Measurements from ENCODE around the gene ORC5.

The ORC5 gene

DNA sequence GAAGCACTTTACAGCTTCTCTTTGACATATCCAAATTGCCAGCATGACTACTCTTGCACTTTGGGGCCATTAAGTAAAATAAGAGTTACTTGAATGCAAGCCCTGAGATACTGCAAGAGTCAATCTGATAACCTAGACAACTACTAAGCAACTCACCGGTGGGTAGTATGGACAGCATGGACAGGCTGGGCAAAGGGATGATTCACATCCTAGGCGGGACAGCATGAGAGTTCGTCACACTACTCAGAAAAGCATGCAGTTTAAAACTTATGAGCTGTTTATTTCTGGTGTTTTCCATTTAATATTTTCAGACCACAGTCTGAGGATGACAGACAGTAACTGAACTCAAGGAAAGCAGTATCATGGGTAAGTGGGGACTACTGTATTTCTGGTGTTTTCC, 84.0 kb downstream of the ORC5 start:
- no peak overlapping the region for H3K4me2 ChIP-seq (ENCODE audit: low read depth, low read length, poor library complexity, severe bottlenecking)
- no peak overlapping the region for H2AFZ ChIP-seq (ENCODE audit: low read length)
- H3K9ac ChIP-seq (ENCODE audit: low read depth, low read length, poor library complexity, severe bottlenecking), result no peak overlapping the region
- H4K20me1 ChIP-seq (ENCODE audit: insufficient read depth, low read length, poor library complexity, severe bottlenecking), result no peaks in the 10 kb centered on the region
- no peaks in the 10 kb centered on the region for H3K79me2 ChIP-seq (ENCODE audit: insufficient read depth, low read length)
- TF ChIP-seq, protein P1, sequence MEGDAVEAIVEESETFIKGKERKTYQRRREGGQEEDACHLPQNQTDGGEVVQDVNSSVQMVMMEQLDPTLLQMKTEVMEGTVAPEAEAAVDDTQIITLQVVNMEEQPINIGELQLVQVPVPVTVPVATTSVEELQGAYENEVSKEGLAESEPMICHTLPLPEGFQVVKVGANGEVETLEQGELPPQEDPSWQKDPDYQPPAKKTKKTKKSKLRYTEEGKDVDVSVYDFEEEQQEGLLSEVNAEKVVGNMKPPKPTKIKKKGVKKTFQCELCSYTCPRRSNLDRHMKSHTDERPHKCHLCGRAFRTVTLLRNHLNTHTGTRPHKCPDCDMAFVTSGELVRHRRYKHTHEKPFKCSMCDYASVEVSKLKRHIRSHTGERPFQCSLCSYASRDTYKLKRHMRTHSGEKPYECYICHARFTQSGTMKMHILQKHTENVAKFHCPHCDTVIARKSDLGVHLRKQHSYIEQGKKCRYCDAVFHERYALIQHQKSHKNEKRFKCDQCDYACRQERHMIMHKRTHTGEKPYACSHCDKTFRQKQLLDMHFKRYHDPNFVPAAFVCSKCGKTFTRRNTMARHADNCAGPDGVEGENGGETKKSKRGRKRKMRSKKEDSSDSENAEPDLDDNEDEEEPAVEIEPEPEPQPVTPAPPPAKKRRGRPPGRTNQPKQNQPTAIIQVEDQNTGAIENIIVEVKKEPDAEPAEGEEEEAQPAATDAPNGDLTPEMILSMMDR (conservative IDR thresholded peaks at IDR 0.05; ENCODE audit: low read length), result no peak
- no peak for TF ChIP-seq EZH2phosphoT487 (IDR thresholded peaks at IDR 0.05; ENCODE audit: borderline replicate concordance)
- no peak overlapping the region for H3K4me3 ChIP-seq (ENCODE audit: low read length, poor library complexity, severe bottlenecking)
- no peaks in the 10 kb centered on the region for H3K4me1 ChIP-seq (ENCODE audit: insufficient read depth, low read length, poor library complexity, severe bottlenecking)
- H3K27me3 ChIP-seq (ENCODE audit: insufficient read depth, low read length, poor library complexity, severe bottlenecking), result no peaks in the 10 kb centered on the region
- peaks cover 27% of the 10 kb centered on the region; the same call in 1 of the 2 replicates for H3K36me3 ChIP-seq (ENCODE audit: insufficient read depth, low read length)
- H3F3A ChIP-seq (ENCODE audit: low read depth), result no peaks in the 10 kb centered on the region
- no peaks in the 10 kb centered on the region for H3K9me2 ChIP-seq (replicated peaks; ENCODE audit: low read depth, low read length)
- no peaks in the 10 kb centered on the region for H3K9me3 ChIP-seq (ENCODE audit: insufficient read depth, low read depth, low read length)

DNA sequence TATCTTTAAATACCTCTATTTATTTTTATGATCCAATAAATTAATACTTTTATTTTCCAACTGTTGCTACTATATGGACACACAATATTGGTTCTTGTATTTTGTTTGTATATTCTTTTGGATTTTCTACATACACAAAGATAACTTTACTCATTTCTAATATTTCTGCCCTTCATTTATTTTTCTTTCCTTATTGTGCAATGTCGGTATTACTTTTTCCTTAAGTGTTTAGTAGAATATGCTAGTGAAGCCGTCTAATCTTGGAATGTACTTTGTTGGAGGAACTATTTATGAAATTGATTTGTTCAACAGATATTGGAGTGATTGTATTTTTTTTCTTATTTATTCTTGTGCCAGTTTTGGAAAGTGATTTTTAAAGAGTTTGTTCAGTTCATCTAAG, 94.0 kb downstream of the ORC5 start:
- TF ChIP-seq, protein P1 (conservative IDR thresholded peaks at IDR 0.05; ENCODE audit: low read length), result no peak
- no peak for TF ChIP-seq EZH2phosphoT487 (IDR thresholded peaks at IDR 0.05; ENCODE audit: borderline replicate concordance)
- H3K4me1 ChIP-seq (ENCODE audit: insufficient read depth, low read length, poor library complexity, severe bottlenecking), result no peaks in the 10 kb centered on the region

DNA sequence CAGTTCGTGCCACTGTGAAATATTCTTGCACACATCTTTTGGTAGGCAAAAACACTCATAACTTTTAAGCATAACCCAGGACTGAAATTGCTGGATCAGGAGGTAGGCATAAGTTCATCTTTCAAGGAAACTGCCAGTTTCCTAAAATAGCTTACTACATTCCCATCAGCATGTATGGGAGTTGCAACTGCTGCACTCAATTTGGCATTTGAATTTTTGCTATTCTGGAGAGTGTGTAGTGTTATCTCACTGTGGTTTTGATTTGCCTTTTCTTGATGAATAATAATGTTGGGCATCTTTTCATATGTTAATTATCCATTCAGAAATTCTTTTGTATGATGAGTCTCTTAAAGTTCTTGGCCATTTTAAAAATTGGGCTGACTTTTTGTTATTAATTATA, 95.2 kb downstream of the ORC5 start:
- Histone ChIP-seq H3K27me3 (ENCODE audit: insufficient read depth, low read length, poor library complexity, severe bottlenecking) (peaks cover 6% of the 10 kb centered on the region), H3K4me3 (ENCODE audit: low read length, poor library complexity, severe bottlenecking) (no peak overlapping the region), H3K9me2 (replicated peaks; ENCODE audit: low read depth, low read length) (no peaks in the 10 kb centered on the region), H3K79me2 (ENCODE audit: insufficient read depth, low read length) (no peaks in the 10 kb centered on the region), H4K20me1 (ENCODE audit: insufficient read depth, low read length, poor library complexity, severe bottlenecking) (no peaks in the 10 kb centered on the region), H3F3A (ENCODE audit: low read depth) (no peaks in the 10 kb centered on the region), H3K9me3 (ENCODE audit: insufficient read depth, low read depth, low read length) (no peaks in the 10 kb centered on the region), H3K4me1 (ENCODE audit: insufficient read depth, low read length, poor library complexity, severe bottlenecking) (no peaks in the 10 kb centered on the region), H3K36me3 (ENCODE audit: insufficient read depth, low read length) (no peaks in the 10 kb centered on the region), H3K4me2 (ENCODE audit: low read depth, low read length, poor library complexity, severe bottlenecking) (no peak overlapping the region), H3K9ac (ENCODE audit: low read depth, low read length, poor library complexity, severe bottlenecking) (no peak overlapping the region), H2AFZ (ENCODE audit: low read length) (no peak overlapping the region)
- TF ChIP-seq, protein P1 (conservative IDR thresholded peaks at IDR 0.05; ENCODE audit: low read length), result no peak
- no peak for TF ChIP-seq EZH2phosphoT487 (IDR thresholded peaks at IDR 0.05; ENCODE audit: borderline replicate concordance)

More for the DNA sequence above, 94.0 kb downstream of the ORC5 start:
- Histone ChIP-seq H2AFZ (ENCODE audit: low read length) (no peak overlapping the region), H3K27me3 (ENCODE audit: insufficient read depth, low read length, poor library complexity, severe bottlenecking) (peaks cover 6% of the 10 kb centered on the region), H3K79me2 (ENCODE audit: insufficient read depth, low read length) (no peaks in the 10 kb centered on the region), H3K9ac (ENCODE audit: low read depth, low read length, poor library complexity, severe bottlenecking) (no peak overlapping the region), H3K4me3 (ENCODE audit: low read length, poor library complexity, severe bottlenecking) (no peak overlapping the region), H3K4me2 (ENCODE audit: low read depth, low read length, poor library complexity, severe bottlenecking) (no peak overlapping the region), H3K36me3 (ENCODE audit: insufficient read depth, low read length) (no peaks in the 10 kb centered on the region), H3K9me3 (ENCODE audit: insufficient read depth, low read depth, low read length) (no peaks in the 10 kb centered on the region), H3K9me2 (replicated peaks; ENCODE audit: low read depth, low read length) (no peaks in the 10 kb centered on the region), H3F3A (ENCODE audit: low read depth) (no peaks in the 10 kb centered on the region), H4K20me1 (ENCODE audit: insufficient read depth, low read length, poor library complexity, severe bottlenecking) (no peaks in the 10 kb centered on the region)
